ENCODE data around the gene AKAP6.

The AKAP6 gene

DNA sequence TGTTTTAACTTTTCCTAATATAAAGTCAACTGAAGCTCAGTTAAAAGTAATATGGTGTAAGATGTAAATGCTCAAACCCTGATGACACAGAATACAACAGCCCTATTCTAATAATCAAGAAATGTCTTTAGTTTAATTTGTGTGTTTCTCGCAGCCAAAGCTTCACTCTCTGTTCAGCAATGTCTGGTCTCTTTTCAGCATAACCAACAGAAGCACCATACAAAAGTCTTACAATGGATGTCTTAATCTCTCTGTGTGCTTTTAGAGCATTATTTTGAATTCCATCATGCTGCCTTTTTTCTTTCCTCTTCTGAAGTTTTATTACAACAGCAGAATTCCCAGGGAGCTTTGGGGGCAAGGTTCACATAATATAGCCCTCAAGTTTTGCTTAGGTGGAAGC, 399.4 kb downstream of the AKAP6 start:
- Histone ChIP-seq H3K9me3 (ENCODE audit: low read length) (no peaks in the 10 kb centered on the region), H4K20me1 (ENCODE audit: insufficient read depth, low read length) (no peaks in the 10 kb centered on the region), H3K4me1 (ENCODE audit: insufficient read depth, low read length, severe bottlenecking) (no peaks in the 10 kb centered on the region), H3K4me2 (ENCODE audit: low read length) (no peak overlapping the region), H2AFZ (ENCODE audit: low read length) (no peak overlapping the region), H3K9me2 (ENCODE audit: low read depth, low read length) (no peaks in the 10 kb centered on the region), H3F3A (ENCODE audit: insufficient read depth, low read length) (no peaks in the 10 kb centered on the region), H3K9ac (ENCODE audit: low read length) (no peak overlapping the region), H3K36me3 (ENCODE audit: insufficient read depth, low read length) (no peaks in the 10 kb centered on the region), H3K4me3 (ENCODE audit: low read depth, low read length, poor library complexity, severe bottlenecking) (no peak overlapping the region), H3K79me2 (ENCODE audit: insufficient read depth, low read length) (no peaks in the 10 kb centered on the region), H3K27ac (ENCODE audit: low read depth, low read length, poor library complexity, severe bottlenecking) (no peak overlapping the region), H3K27me3 (ENCODE audit: insufficient read depth, low read length) (no peaks in the 10 kb centered on the region)
- TF ChIP-seq, protein P1, sequence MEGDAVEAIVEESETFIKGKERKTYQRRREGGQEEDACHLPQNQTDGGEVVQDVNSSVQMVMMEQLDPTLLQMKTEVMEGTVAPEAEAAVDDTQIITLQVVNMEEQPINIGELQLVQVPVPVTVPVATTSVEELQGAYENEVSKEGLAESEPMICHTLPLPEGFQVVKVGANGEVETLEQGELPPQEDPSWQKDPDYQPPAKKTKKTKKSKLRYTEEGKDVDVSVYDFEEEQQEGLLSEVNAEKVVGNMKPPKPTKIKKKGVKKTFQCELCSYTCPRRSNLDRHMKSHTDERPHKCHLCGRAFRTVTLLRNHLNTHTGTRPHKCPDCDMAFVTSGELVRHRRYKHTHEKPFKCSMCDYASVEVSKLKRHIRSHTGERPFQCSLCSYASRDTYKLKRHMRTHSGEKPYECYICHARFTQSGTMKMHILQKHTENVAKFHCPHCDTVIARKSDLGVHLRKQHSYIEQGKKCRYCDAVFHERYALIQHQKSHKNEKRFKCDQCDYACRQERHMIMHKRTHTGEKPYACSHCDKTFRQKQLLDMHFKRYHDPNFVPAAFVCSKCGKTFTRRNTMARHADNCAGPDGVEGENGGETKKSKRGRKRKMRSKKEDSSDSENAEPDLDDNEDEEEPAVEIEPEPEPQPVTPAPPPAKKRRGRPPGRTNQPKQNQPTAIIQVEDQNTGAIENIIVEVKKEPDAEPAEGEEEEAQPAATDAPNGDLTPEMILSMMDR (IDR thresholded peaks at IDR 0.05; ENCODE audit: low read length), result no peak
- TF ChIP-seq EZH2 (IDR thresholded peaks at IDR 0.05; ENCODE audit: borderline replicate concordance, low read length), result no peak

DNA sequence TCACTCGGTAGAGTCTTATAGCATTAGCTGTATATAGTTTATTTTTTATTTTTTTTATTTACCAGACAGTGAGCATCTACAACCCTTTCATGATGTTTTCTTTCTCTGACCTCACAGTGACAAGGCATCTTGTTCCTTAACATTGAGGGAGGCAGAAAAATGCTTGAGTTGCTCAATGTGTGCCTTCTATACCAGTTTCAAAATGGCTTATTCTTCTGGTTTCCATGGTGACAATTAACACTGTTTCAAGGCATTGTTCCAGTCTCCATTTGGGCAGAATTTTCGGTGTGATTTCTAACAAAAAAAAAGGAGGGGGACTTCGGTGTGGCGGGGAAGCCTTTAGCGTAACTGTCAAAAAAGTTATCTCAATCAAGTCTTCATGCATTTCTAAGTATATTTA, 399.9 kb downstream of the AKAP6 start:
- Histone ChIP-seq H2AFZ (ENCODE audit: low read length) (no peak overlapping the region), H3K4me3 (ENCODE audit: low read depth, low read length, poor library complexity, severe bottlenecking) (no peak overlapping the region), H3K27ac (ENCODE audit: low read depth, low read length, poor library complexity, severe bottlenecking) (no peak overlapping the region), H3K79me2 (ENCODE audit: insufficient read depth, low read length) (no peaks in the 10 kb centered on the region), H3K4me1 (ENCODE audit: insufficient read depth, low read length, severe bottlenecking) (no peaks in the 10 kb centered on the region), H3K27me3 (ENCODE audit: insufficient read depth, low read length) (no peaks in the 10 kb centered on the region), H3K9me3 (ENCODE audit: low read length) (no peaks in the 10 kb centered on the region), H4K20me1 (ENCODE audit: insufficient read depth, low read length) (no peaks in the 10 kb centered on the region), H3K9ac (ENCODE audit: low read length) (no peak overlapping the region), H3K36me3 (ENCODE audit: insufficient read depth, low read length) (no peaks in the 10 kb centered on the region), H3K4me2 (ENCODE audit: low read length) (no peak overlapping the region), H3F3A (ENCODE audit: insufficient read depth, low read length) (no peaks in the 10 kb centered on the region), H3K9me2 (ENCODE audit: low read depth, low read length) (no peaks in the 10 kb centered on the region)
- TF ChIP-seq, protein P1 (IDR thresholded peaks at IDR 0.05; ENCODE audit: low read length), result no peak
- no peak for TF ChIP-seq EZH2 (IDR thresholded peaks at IDR 0.05; ENCODE audit: borderline replicate concordance, low read length)

DNA sequence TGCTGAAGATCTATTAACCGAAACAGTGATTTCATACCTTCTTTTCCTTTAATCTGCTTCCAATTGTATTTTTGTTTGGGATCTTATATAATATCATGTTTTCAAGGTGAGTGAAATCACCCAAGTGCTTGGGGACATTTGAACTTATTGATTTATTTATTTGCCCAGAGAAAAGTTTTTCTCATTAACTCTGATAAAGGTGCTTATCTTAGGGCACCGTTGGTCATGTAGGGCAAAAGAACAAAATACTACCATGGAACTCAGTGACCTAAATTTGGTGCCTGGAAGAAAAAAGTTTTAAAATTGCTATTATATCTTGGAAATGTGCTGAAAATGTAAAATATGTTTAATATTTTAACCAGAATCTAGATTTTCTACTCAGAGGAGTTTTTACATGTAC, 402.2 kb downstream of the AKAP6 start:
- Histone ChIP-seq H3K79me2 (ENCODE audit: insufficient read depth, low read length) (no peaks in the 10 kb centered on the region), H3K4me3 (ENCODE audit: low read depth, low read length, poor library complexity, severe bottlenecking) (no peak overlapping the region), H3K9me2 (ENCODE audit: low read depth, low read length) (no peaks in the 10 kb centered on the region), H3K4me1 (ENCODE audit: insufficient read depth, low read length, severe bottlenecking) (no peaks in the 10 kb centered on the region), H3K36me3 (ENCODE audit: insufficient read depth, low read length) (no peaks in the 10 kb centered on the region), H3K9ac (ENCODE audit: low read length) (no peak overlapping the region), H3K4me2 (ENCODE audit: low read length) (no peak overlapping the region), H4K20me1 (ENCODE audit: insufficient read depth, low read length) (no peaks in the 10 kb centered on the region), H3K9me3 (ENCODE audit: low read length) (no peaks in the 10 kb centered on the region), H3K27me3 (ENCODE audit: insufficient read depth, low read length) (no peaks in the 10 kb centered on the region), H3F3A (ENCODE audit: insufficient read depth, low read length) (no peaks in the 10 kb centered on the region), H3K27ac (ENCODE audit: low read depth, low read length, poor library complexity, severe bottlenecking) (no peak overlapping the region), H2AFZ (ENCODE audit: low read length) (no peak overlapping the region)
- no peak for TF ChIP-seq EZH2 (IDR thresholded peaks at IDR 0.05; ENCODE audit: borderline replicate concordance, low read length)

DNA sequence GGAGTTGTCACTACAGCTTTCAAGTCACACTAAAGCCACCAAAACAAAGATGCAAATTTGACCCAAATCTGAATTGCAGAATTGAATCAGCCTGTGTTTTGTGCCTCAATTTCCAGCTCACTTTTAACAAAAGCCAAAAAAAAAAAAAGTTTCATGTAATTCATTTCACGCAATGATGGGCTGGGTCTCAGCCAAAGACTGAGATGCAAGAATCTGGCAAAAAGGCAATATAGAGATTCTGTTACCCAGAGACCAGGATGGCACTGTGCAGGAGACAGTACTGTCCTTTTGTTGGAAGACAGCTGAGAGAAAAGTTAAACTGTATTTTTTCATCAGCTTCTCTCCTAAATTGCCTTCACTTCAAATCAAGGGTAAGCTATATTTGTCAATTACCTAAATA, 403.9 kb downstream of the AKAP6 start:
- no peak overlapping the region for H2AFZ ChIP-seq (ENCODE audit: low read length)
- no peaks in the 10 kb centered on the region for H3K36me3 ChIP-seq (ENCODE audit: insufficient read depth, low read length)
- H3K79me2 ChIP-seq (ENCODE audit: insufficient read depth, low read length), result no peaks in the 10 kb centered on the region
- no peaks in the 10 kb centered on the region for H3K27me3 ChIP-seq (ENCODE audit: insufficient read depth, low read length)
- no peaks in the 10 kb centered on the region for H3K4me1 ChIP-seq (ENCODE audit: insufficient read depth, low read length, severe bottlenecking)
- no peaks in the 10 kb centered on the region for H3K9me2 ChIP-seq (ENCODE audit: low read depth, low read length)
- TF ChIP-seq, protein P1 (IDR thresholded peaks at IDR 0.05; ENCODE audit: low read length), result no peak
- TF ChIP-seq EZH2 (IDR thresholded peaks at IDR 0.05; ENCODE audit: borderline replicate concordance, low read length), result no peak
- no peaks in the 10 kb centered on the region for H4K20me1 ChIP-seq (ENCODE audit: insufficient read depth, low read length)
- H3F3A ChIP-seq (ENCODE audit: insufficient read depth, low read length), result no peaks in the 10 kb centered on the region
- H3K9ac ChIP-seq (ENCODE audit: low read length), result no peak overlapping the region
- no peak overlapping the region for H3K4me3 ChIP-seq (ENCODE audit: low read depth, low read length, poor library complexity, severe bottlenecking)
- H3K4me2 ChIP-seq (ENCODE audit: low read length), result no peak overlapping the region
- H3K9me3 ChIP-seq (ENCODE audit: low read length), result no peaks in the 10 kb centered on the region
- H3K27ac ChIP-seq (ENCODE audit: low read depth, low read length, poor library complexity, severe bottlenecking), result no peak overlapping the region
